GM12878 (cell line): ENCODE data around the gene DISP2. TPM values are rescaled to one million over a fixed set of nuclear protein-coding genes. Genes with fewer than 3 reads are reported as not detected.

Source experiments
- ATAC-seq: fragments of 200-7000 bp; cut with Tn5 transposase; 3 replicates; pipeline ENCODE4 v1.9.1; 2020; ENCODE audit warnings: mild to moderate bottlenecking, moderate library complexity
- BruUV-seq: library from RNA; stranded (reverse); fragments of 400-500 nt; replicated peaks from 2 replicates; lab custom pipeline; 2021; lab: Mats Ljungman, UMichigan
- CTCF ChIA-PET: fragments of 300-600 bp; sonication (Branson Sonifier 250); formaldehyde crosslinking; extraction: SDS; loops from one replicate; lab custom pipeline; 2021; ENCODE audit warnings: inconsistent platforms; lab: Yijun Ruan, JAX
- POLR2A ChIA-PET: fragments of 350-600 bp; formaldehyde crosslinking; extraction: SDS; loops from one replicate; lab custom pipeline; 2021; ENCODE audit warnings: inconsistent platforms; lab: Charles Lee
- RAD21 ChIA-PET: fragments of 300-600 bp; sonication (Branson Sonifier 250); formaldehyde crosslinking; loops from one replicate; lab custom pipeline; 2023; ENCODE audit warnings: antibody characterized with exemption; ENCODE audit not compliant: unreplicated experiment; lab: Charles Lee
- SMC1A ChIA-PET: fragments of 300-600 bp; sonication (Branson Sonifier 250); formaldehyde crosslinking; loops from one replicate; lab custom pipeline; 2023; ENCODE audit not compliant: unreplicated experiment, uncharacterized antibody; lab: Charles Lee
- DNase-seq: peaks from one replicate; pipeline ENCODE4 v3.0.0-alpha.2; 2011; ENCODE audit warnings: low read depth, low spot score
- FAIRE-seq: peaks from 3 replicates; lab custom pipeline; 2011; peaks lifted over from hg19 to GRCh38; lab: Jason Lieb, UNC
- H2AFZ ChIP-seq: 2 replicates; pipeline ENCODE4 v1.6.0; 2011; ENCODE audit warnings: low read depth, low read length, control low read depth; ENCODE audit not compliant: control insufficient read depth
- H3K27ac ChIP-seq: 2 replicates; pipeline ENCODE4 v1.5.1; 2011; ENCODE audit warnings: control low read depth; ENCODE audit not compliant: control insufficient read depth, insufficient read depth
- H3K27me3 ChIP-seq, 2 experiments: replicated peaks in 1 of 2; 2 replicates each; pipeline versions ENCODE4 v1.6.0 to v1.6.1; 2011; ENCODE audit warnings: low read length in 1 of 2; ENCODE audit not compliant: control insufficient read depth in 2 of 2, insufficient read depth in 2 of 2
- H3K36me3 ChIP-seq, 2 experiments: 2 replicates each; pipeline ENCODE4 v1.5.1; 2011; ENCODE audit warnings: low read length in 1 of 2; ENCODE audit not compliant: control insufficient read depth in 2 of 2, insufficient read depth in 2 of 2
- H3K4me1 ChIP-seq: 2 replicates; pipeline ENCODE4 v1.6.1; 2011; ENCODE audit warnings: mild to moderate bottlenecking, low read length, moderate library complexity, mixed read lengths; ENCODE audit not compliant: control insufficient read depth, insufficient read depth
- H3K4me2 ChIP-seq: 2 replicates; pipeline ENCODE4 v1.6.0; 2011; ENCODE audit warnings: control low read depth; ENCODE audit not compliant: control insufficient read depth, insufficient read depth
- H3K4me3 ChIP-seq: fragments of 200-600 bp; sonication (generic); 2 replicates; pipeline ENCODE4 v1.5.1; 2016
- H3K79me2 ChIP-seq: 2 replicates; pipeline ENCODE4 v1.6.0; 2011; ENCODE audit warnings: low read length; ENCODE audit not compliant: control insufficient read depth, insufficient read depth
- H3K9ac ChIP-seq: 2 replicates; pipeline ENCODE4 v1.8.0; 2011; ENCODE audit warnings: low read length, control low read depth, mixed read lengths; ENCODE audit not compliant: control insufficient read depth, insufficient read depth
- H3K9me3 ChIP-seq: replicated peaks from 3 replicates; pipeline ENCODE4 v1.5.1; 2011; ENCODE audit warnings: mild to moderate bottlenecking, low read length; ENCODE audit not compliant: control insufficient read depth, insufficient read depth
- H4K20me1 ChIP-seq: 2 replicates; pipeline ENCODE4 v1.6.0; 2011; ENCODE audit not compliant: control insufficient read depth, insufficient read depth
- BACH1 ChIP-seq: fragments of 450-650 bp; IDR thresholded peaks from 2 replicates; pipeline ENCODE4 v1.6.1; 2017; ENCODE audit warnings: mild to moderate bottlenecking, borderline replicate concordance
- CREB1 ChIP-seq: IDR thresholded peaks from 2 replicates; pipeline ENCODE4 v1.6.1; 2012; ENCODE audit warnings: low read depth, mild to moderate bottlenecking, inconsistent platforms
- GABPA ChIP-seq: IDR thresholded peaks from 2 replicates; pipeline ENCODE4 v1.6.1; 2014; ENCODE audit warnings: antibody characterized with exemption, low read depth, mild to moderate bottlenecking, inconsistent platforms
- IRF3 ChIP-seq: fragments of 450-650 bp; IDR thresholded peaks from 2 replicates; pipeline ENCODE4 v1.6.1; 2014; ENCODE audit warnings: mild to moderate bottlenecking
- PAX5 ChIP-seq: IDR thresholded peaks from 2 replicates; pipeline ENCODE4 v1.6.1; 2011; ENCODE audit warnings: low read depth, low read length, borderline replicate concordance
- RBBP5 ChIP-seq: fragments of 200-600 bp; sonication (generic); conservative IDR thresholded peaks from 2 replicates; pipeline ENCODE4 v1.6.1; 2016
- SIN3A ChIP-seq: IDR thresholded peaks from 2 replicates; pipeline ENCODE4 v1.6.1; 2012; ENCODE audit warnings: low read depth, low read length, improper control_type of control experiment
- SUPT20H ChIP-seq: IDR thresholded peaks from 2 replicates; pipeline ENCODE4 v1.6.1; 2011; ENCODE audit warnings: low read depth, mild to moderate bottlenecking, low read length, moderate library complexity, borderline replicate concordance; ENCODE audit not compliant: control insufficient read depth
- SUZ12 ChIP-seq: fragments of 200-600 bp; sonication (generic); IDR thresholded peaks from one replicate; pipeline ENCODE4 v1.6.1; 2018; ENCODE audit warnings: antibody characterized with exemption, mild to moderate bottlenecking; ENCODE audit not compliant: unreplicated experiment
- TAF1 ChIP-seq: IDR thresholded peaks from 2 replicates; pipeline ENCODE4 v1.6.1; 2011; ENCODE audit warnings: mild to moderate bottlenecking, low read depth, low read length, borderline replicate concordance
- TCF12 ChIP-seq: IDR thresholded peaks from 2 replicates; pipeline ENCODE4 v1.6.1; 2011; ENCODE audit warnings: low read depth, mild to moderate bottlenecking, low read length
- WGBS: methylation state at CpG from one replicate; pipeline ENCODE4 v1.1.6; 2016; ENCODE audit warnings: low lambda C conversion rate; ENCODE audit not compliant: insufficient replicate concordance, insufficient coverage; ENCODE audit errors: missing lambda C conversion rate; 5-methylcytosine and 5-hydroxymethylcytosine counted together
- in situ Hi-C: fragments of 300-500 bp; cut with MboI; formaldehyde crosslinking; loops from 9 replicates; pipeline ENCODE4 v1.14.3; 2018; ENCODE audit warnings: mixed read lengths
- intact Hi-C: fragments of 100-400 bp; cut with micrococcal nuclease; formaldehyde crosslinking; loops from one replicate; pipeline ENCODE4 v1.14.2; 2022; ENCODE audit not compliant: unreplicated experiment
- polyA plus RNA-seq, 11 experiments: library from polyadenylated mRNA; depleted of rRNA in 4 of 11; unstranded in 6 of 11; stranded (reverse) in 5 of 11; fragments of >200 nt; fragmentation: Nextera tagmentation in 4 of 11; fragmentation: Illumina TruSeq in 1 of 11; extraction: Ambion mirVana in 4 of 11; extraction: Trizol in 1 of 11; gene quantifications; 1 replicate in 1 of 11; 2 replicates in 10 of 11; pipeline versions ENCODE4 v1.2.1 to v1.2.3, GENCODE V29; 2011 to 2016; ENCODE audit warnings: inconsistent platforms in 2 of 11, missing spikeins in 2 of 11, low read depth in 1 of 11
- total RNA-seq, 4 experiments: library from RNA; depleted of rRNA in 3 of 4; stranded (reverse); fragments of >200 nt in 3 of 4; fragmentation: Illumina TruSeq in 1 of 4; extraction: Trizol in 1 of 4; gene quantifications; 2 replicates each; pipeline versions ENCODE4 v1.2.1 to v1.2.3, GENCODE V29; 2013 to 2021

The DISP2 gene
- total and polyA plus RNA-seq, 10 of the 15 experiments (the other 5 are each of a cell fraction or from before 2014, with no cell fraction given), result under 0.01 to 0.20 (median 0.12) TPM; not detected in 7

- TF ChIP-seq PAX5 (no peak), CREB1 (no peak), SIN3A (no peak)
Measured at GRCh38 chr15:40345867-40346578, 12.0 kb upstream of the DISP2 start (continued).

GRCh38 chr15:40346579-40347558 lies 11.2 kb upstream of the DISP2 start:
- no peaks in the 10 kb centered on the region for H3K9me3 ChIP-seq
- H3K79me2 ChIP-seq, result no peaks in the 10 kb centered on the region
- FAIRE-seq, result no peak
- H3K27ac ChIP-seq, result no peak overlapping the region
- ChIA-PET POLR2A (no interaction called here), CTCF (interaction anchor here (0.6 to 2.0 kb wide), 3 partner anchors 10 to 51 kb away, joined by 3 to 6 read pairs (median 3); partner anchors contain the start of gene DISP2), RAD21 (no interaction called here), SMC1A (no interaction called here)
- TF ChIP-seq SUZ12 (no peak), TCF12 (no peak), RBBP5 (no peak), TAF1 (no peak), BACH1 (no peak), SUPT20H (no peak), IRF3 (no peak), GABPA (no peak)
- H3K4me3 ChIP-seq, result no peak overlapping the region
- DNase-seq, result no peak
- in situ Hi-C loops, result loop anchor here (5.0 kb wide), 1 partner anchor 75 kb away; no protein-coding TSS in a partner anchor
- H3K4me2 ChIP-seq, result no peak overlapping the region
- no peaks in the 10 kb centered on the region for H3K4me1 ChIP-seq
- intact Hi-C loops, result loop anchor here (10.0 kb wide), 1 partner anchor 158 kb away; no protein-coding TSS in a partner anchor
- WGBS, result 48% methylated on average over 15 of the region's 15 CpGs
- ATAC-seq, result no peak
- H4K20me1 ChIP-seq, result no peaks in the 10 kb centered on the region
- BruUV-seq, result no TSS peak
- H3K9ac ChIP-seq, result no peak overlapping the region
- H2AFZ ChIP-seq, result no peak overlapping the region
- H3K36me3 ChIP-seq, result no peaks in the 10 kb centered on the region
- H3K27me3 ChIP-seq, result no peaks in the 10 kb centered on the region
